ENCODE measurements around the gene POR. TPM values are rescaled to one million over a fixed set of nuclear protein-coding genes. Genes with fewer than 3 reads are reported as not detected.

The POR gene
- total RNA-seq, 1 donor from 2014 or later = 74.0 TPM

GRCh38 chr7:75995052-75995471 is 80.1 kb downstream of the POR start:
- peak overlapping the region; percentile 45 for H3K4me3 ChIP-seq (ENCODE audit: low read depth, low read length)
- no peak for TF ChIP-seq CTCF (IDR thresholded peaks at IDR 0.05; ENCODE audit: insufficient read depth, low read length, poor library complexity, severe bottlenecking)
- no peak for DNase-seq (ENCODE audit: low read depth)
- H3K27me3 ChIP-seq (ENCODE audit: control insufficient read depth, insufficient read depth, low read length) = no peaks in the 10 kb centered on the region
- H3K36me3 ChIP-seq (ENCODE audit: control insufficient read depth, insufficient read depth, low read length) = no peaks in the 10 kb centered on the region

DNA sequence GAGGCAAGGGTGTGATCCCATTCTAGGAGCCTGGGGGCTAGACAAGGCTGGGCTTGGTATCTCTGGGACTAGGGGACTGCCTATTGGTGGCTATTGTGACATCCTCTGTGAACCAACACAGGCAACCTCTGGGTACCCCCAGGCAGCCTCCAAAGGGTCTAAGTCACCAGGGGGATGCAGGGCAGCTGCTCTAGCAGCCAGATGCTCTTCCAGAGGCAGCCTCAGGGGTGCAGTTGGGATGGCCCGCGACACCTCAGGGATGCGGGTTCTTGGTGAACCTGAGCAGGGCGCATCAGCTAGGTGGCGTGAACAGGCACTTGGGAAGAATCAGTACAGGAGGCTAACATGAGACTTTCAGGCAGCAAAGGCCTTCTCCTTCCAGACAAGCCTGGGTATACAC is 81.0 kb downstream of the POR start:
- no peak for TF ChIP-seq CTCF (IDR thresholded peaks at IDR 0.05; ENCODE audit: insufficient read depth, low read length, poor library complexity, severe bottlenecking)
- DNase-seq (ENCODE audit: low read depth) = no peak
- Histone ChIP-seq H3K36me3 (ENCODE audit: control insufficient read depth, insufficient read depth, low read length) (peaks cover 1% of the 10 kb centered on the region), H3K27me3 (ENCODE audit: control insufficient read depth, insufficient read depth, low read length) (no peaks in the 10 kb centered on the region), H3K4me3 (ENCODE audit: low read depth, low read length) (no peak overlapping the region)

- peaks cover 1% of the 10 kb centered on the region for H3K36me3 ChIP-seq (ENCODE audit: control insufficient read depth, insufficient read depth, low read length)
- no peaks in the 10 kb centered on the region for H3K27me3 ChIP-seq (ENCODE audit: control insufficient read depth, insufficient read depth, low read length)
- TF ChIP-seq CTCF (IDR thresholded peaks at IDR 0.05; ENCODE audit: insufficient read depth, low read length, poor library complexity, severe bottlenecking) = no peak
- no peak for DNase-seq (ENCODE audit: low read depth)
- no peak overlapping the region for H3K4me3 ChIP-seq (ENCODE audit: low read depth, low read length)
Observed at GRCh38 chr7:75996476-75996875, 81.5 kb downstream of the POR start.

DNA sequence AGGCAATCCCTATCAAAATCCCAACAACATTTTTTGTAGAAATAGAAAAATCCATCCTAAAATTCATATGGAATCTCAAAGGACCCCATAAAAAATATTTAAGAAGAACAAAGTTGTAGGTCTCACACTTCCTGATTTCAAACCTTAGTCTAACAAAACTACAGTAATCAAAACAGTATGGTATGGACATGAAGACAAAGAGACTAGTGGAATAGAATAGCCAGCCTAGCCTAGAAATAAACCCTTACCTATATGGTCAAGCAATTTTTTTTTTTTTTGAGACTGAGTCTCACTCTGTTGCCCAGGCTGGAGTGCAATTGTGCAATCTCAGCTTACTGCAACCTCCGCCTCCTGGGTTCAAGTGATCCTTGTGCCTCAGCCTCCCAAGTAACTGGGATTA is 83.1 kb downstream of the POR start:
- Histone ChIP-seq H3K4me3 (ENCODE audit: low read depth, low read length) (no peak overlapping the region), H3K36me3 (ENCODE audit: control insufficient read depth, insufficient read depth, low read length) (peaks cover 2% of the 10 kb centered on the region), H3K27me3 (ENCODE audit: control insufficient read depth, insufficient read depth, low read length) (no peaks in the 10 kb centered on the region)
- no peak for TF ChIP-seq CTCF (IDR thresholded peaks at IDR 0.05; ENCODE audit: insufficient read depth, low read length, poor library complexity, severe bottlenecking)
- no peak for DNase-seq (ENCODE audit: low read depth)

DNA sequence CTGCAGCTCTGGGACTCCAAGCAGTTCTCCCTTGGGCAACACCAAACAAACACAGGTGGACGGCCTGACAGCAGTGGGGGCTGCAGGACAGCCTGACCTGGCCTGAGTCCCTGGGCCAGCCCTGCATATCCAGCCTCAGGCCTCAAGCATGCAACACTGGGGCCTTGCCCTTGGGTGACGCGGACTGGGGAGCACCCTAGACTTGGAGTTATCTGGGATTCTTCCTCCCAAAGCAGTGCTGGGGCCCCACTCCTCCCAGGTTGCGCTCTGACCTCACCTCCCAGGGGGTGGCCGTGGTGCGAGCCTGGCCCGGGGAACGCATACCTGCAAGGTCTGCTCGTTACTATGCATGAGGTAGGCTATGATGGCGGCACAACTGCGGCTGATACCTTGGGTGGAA is 85.6 kb downstream of the POR start:
- no peak for TF ChIP-seq CTCF (IDR thresholded peaks at IDR 0.05; ENCODE audit: insufficient read depth, low read length, poor library complexity, severe bottlenecking)
- DNase-seq (ENCODE audit: low read depth) = no peak
- no peaks in the 10 kb centered on the region for H3K27me3 ChIP-seq (ENCODE audit: control insufficient read depth, insufficient read depth, low read length)
- H3K36me3 ChIP-seq (ENCODE audit: control insufficient read depth, insufficient read depth, low read length) = peaks cover 2% of the 10 kb centered on the region
- no peak overlapping the region for H3K4me3 ChIP-seq (ENCODE audit: low read depth, low read length)

- peaks cover 2% of the 10 kb centered on the region for H3K36me3 ChIP-seq (ENCODE audit: control insufficient read depth, insufficient read depth, low read length)
- no peak for TF ChIP-seq CTCF (IDR thresholded peaks at IDR 0.05; ENCODE audit: insufficient read depth, low read length, poor library complexity, severe bottlenecking)
- no peaks in the 10 kb centered on the region for H3K27me3 ChIP-seq (ENCODE audit: control insufficient read depth, insufficient read depth, low read length)
- no peak for DNase-seq (ENCODE audit: low read depth)
- no peak overlapping the region for H3K4me3 ChIP-seq (ENCODE audit: low read depth, low read length)
Observed at GRCh38 chr7:76002139-76002538, 87.2 kb downstream of the POR start.
